GM11168 (cell line): ENCODE measurements around the gene EMC10.

Source experiments
- in situ Hi-C: fragments of 300-500 bp; cut with MboI; formaldehyde crosslinking; loops from one replicate; pipeline ENCODE4 v1.12.0; 2022; ENCODE audit warnings: low sequenced_read_pairs; ENCODE audit not compliant: unreplicated experiment

Gene EMC10

DNA sequence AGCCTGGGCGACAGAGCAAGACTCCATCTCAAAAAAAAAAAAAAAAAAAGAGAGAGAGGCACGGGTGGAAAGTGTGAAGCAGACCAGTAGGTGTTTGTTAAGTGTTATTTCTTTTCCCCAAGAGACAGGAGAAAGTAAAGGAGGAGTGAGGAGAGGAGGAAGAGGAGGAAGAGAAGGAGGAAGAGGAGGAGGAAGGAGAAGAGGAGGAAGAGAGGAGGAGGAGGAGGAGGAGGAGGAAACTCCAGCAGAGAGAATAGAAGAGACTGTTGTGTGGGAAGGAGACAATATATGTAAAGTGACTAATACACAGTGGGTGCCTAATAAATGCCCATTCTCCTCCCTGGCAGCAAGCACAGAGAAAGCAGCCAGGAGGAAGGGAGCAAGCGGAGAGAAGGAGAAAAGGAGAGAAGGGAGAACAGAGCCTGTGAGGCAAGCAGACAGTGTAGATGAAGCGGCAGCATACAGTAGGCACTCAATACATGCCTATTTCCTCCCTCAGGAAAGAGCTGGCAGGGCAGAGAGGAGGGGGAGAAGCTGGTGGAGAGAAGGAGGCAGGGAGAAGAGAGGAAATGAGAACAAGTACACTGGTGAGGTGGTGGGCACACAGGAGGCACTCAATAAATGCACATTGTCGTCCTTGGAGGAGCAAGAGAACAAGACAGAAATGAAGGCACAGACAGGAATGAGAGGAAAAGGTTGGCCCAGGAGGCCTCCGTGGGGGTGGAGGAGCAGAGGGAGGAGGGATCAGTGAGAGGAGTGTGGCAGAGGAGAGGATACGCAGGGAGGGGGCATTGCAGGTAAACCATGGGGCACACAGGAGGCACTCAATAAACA, 18.1 kb downstream of the EMC10 start:
- in situ Hi-C loops: no loop called here

DNA sequence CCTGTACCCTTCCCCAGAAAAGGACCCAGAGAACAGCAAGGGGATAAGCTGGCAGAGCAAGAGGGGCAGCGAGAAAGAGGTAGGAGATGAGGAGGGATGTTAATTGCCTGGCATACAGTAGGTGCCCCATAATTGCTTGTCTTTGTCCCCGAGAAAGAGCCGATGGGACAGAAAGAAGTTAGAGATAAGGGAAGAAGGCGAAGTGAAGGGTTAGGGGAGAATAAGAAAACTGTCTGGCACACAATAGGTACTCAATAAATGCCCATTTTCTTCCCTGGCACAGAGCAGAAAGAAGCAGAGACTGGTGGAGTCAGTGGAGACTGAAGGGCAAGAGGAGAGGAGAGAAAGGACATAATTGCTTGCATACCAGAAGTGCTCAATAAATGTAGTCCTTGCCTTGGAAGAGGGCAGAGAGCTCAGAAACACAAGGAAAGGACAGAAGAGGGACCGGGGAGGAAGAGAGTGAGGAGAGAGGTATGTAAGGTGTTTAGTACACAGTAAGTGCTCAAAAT, 18.8 kb downstream of the EMC10 start:
- in situ Hi-C loops: no loop called here

DNA sequence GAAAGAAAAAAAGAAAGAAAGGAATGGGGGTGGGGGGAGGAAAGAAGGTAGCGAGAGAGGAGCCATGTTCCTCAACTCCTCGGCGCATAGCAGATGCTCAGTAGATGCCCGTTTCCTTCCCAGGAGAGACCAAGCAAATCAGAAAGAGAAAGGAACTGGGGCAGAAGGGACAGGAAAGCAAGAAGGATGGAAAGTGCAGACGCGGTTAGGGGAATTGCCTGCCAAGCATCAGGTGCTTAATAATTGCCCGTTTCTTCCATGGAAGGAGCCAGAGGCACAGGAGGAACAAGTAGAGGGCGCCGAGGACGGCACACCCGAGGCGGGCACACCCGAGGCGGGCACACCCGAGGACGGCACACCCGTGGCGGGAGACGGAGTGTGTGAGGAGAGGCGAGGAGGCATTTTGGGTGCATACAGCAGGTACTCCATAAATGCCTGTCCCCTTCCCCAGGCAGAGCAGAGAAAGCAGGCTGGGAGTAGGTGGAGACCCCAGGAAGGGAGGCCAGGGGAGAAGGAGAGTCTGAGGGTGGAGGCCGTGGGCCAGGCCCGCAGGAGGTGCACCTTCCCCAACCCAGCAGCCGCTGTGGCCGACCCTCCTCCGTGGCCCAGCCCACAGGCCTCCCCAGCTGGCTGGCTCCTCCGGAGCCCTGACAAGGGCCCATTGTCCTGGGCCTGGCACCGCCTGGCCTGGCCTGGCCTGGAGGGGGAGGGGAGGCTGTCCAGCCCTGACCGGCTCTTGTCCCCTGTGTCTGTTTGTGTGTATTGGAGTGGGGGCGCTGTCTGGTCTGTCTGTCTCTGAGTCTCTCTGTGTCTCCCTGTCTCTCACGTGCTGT, 20.1 kb downstream of the EMC10 start:
- in situ Hi-C loops: no loop called here

DNA sequence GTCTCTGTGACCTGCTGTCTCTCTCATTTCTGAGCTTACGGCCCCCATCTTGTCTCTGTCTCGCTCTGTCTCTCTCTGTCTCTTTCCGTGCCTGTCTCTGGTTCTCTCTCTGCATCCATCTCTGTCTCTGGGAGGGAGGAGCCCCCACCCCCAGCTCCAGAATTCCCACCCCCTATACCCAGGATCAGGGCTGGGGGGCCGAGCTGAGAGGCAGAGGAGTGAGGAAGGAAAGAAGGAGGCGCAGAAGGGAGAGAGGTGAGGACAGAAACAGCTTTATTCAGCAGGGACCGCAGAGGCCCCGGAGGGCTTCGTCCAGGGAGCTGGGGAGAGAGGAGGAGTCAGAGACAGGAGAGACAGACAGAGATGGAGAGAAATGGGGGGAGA, 20.7 kb downstream of the EMC10 start:
- in situ Hi-C loops: no loop called here

DNA sequence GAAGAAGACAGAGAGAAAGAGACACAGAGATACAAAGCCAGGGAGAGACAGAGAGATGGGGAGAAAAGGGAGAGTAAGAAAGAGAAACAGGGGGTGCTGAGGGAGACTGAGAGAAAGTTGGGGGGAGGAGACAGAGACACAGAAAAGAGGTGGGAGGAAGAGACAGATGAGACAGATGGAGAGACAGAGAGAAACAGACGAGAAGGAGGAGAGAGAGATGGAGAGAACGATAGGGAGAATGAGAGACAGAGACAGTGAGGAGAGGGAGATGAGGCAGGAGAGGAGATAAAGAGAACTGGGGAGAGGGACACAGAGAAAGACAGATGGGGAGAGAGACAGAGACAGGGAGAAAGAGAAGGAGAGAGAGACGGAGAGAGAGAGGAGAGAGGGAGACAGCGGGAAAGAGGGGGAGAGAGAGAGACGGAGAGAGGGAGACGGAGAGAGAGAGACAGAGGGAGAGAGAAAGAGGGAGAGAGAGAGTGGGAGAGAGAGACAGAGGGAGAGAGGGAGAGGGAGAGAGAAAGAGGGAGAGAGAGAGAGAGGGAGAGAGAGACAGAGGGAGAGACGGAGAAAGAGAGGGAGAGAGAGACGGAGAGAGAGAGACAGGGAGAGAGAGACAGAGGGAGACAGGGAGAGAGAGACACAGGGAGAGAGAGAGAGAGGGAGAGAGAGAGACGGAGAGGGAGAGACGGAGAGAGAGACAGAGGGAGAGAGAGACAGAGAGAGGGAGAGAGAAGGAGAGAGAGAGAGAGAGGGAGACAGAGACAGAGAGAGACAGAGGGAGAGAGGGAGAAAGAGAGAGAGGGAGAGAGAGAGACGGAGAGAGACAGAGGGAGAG, 22.1 kb downstream of the EMC10 start:
- in situ Hi-C loops: no loop called here

DNA sequence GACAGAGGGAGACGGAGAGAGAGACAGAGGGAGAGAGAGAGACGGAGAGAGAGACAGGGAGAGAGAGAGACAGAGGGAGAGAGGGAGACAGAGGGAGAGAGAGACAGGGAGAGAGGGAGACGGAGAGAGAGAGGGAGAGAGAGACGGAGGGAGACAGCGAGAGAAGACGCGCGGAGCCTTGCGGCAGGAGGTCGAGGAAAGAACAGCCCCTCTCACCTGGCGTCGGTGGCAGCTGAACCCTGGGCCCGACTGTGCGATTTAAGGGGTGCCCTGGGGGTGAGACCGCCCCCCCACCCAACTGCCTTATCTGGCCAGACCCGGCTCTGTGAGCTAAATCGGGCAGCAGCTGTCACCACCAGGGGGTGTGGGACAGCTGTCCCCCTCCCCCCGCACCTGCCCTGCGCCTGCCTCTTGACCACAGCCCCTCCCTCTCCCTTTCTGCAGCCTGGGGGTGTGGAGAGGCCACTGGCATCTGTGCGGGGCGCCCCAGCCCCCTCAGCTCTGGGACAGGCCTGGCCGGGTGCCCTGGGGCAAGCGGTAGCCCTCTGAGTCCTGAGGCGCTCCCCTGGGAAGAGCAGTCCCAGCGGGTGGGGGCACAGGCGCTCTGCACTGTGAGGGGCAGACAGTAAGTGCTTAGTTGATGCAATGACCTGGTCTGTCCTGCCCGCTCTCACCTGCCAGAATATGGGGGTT, 23.9 kb downstream of the EMC10 start:
- in situ Hi-C loops: no loop called here

DNA sequence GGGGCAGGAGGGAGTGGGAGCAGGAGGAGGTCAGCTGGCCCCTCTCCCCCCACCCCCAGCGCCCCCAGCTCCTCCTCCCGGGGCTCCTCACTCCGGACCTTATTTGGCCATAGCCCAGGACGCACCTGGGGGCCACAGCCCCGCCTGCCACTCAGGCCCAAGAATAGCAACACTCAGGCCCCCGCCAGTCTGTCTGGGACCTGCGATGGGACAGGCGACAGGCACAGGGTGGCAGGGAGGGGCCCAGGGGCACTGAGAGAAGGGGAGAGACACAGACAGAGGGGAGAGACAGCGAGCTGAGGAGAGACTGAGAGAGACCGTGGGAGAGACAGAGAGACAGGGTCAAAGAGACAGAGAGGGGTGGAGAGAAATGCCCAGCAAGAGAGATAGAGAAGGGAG, 24.4 kb downstream of the EMC10 start:
- in situ Hi-C loops: no loop called here

DNA sequence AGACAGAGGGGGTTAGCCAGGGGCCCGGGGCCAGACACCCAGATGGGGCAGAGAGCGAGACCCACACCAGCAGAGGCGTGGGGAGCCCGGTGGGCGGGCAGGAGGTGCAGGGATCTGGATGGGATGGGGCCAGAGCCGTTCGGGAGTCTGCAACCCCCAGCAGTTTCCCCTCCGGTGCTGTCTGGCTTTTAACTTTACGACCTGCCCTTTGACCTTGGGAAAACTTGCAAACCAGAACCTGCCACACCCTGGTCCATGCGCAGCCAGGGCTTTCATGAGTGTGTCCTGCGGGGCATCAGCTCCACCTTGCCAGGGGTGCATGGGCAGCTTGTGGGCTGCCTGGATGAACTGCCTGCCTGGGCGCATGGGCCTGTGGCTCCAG, 24.9 kb downstream of the EMC10 start:
- in situ Hi-C loops: no loop called here

DNA sequence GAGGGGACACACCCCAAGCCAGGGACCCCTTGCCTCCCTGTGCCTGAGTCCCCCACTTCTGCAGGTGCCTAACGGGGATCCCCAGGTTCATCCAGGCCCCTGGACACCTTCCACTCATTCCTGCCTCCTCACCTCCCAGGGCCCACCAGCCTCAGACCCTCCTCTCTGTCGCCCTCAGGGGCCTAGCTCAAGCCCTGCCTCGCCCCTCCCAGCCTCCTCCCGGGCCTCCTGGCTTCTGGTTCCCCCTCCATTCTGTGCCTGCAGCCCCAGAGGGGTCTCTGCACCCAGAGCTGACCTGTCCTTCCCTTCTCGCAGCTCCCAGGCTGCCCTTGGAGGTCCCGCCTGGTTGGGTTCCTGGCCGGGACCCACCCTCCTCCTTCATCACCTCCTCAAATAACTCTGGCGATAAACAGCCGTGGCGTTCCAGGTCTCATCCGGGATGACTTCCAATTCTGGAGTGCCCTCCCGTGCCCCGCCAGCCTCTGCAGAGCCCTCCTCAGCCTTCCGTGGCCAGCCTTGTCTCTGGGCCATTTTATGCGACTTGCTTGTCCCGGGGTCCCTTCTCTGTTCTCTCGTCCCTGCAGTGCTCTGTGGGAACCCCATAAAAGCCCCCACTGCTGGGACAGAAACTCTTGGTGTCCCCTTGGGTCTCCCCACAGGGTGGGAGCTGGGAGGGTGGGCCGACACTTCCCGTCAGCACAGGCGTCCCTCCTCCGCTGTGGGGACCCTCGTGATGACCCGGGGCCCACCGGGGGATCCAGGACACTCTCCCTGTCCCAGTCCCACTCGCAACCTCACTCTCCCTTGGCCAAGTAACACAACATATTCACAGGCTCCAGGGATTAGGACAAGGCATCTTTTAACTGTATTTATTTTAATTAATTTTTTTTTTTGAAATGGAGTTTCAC, 25.5 kb downstream of the EMC10 start:
- in situ Hi-C loops: no loop called here

DNA sequence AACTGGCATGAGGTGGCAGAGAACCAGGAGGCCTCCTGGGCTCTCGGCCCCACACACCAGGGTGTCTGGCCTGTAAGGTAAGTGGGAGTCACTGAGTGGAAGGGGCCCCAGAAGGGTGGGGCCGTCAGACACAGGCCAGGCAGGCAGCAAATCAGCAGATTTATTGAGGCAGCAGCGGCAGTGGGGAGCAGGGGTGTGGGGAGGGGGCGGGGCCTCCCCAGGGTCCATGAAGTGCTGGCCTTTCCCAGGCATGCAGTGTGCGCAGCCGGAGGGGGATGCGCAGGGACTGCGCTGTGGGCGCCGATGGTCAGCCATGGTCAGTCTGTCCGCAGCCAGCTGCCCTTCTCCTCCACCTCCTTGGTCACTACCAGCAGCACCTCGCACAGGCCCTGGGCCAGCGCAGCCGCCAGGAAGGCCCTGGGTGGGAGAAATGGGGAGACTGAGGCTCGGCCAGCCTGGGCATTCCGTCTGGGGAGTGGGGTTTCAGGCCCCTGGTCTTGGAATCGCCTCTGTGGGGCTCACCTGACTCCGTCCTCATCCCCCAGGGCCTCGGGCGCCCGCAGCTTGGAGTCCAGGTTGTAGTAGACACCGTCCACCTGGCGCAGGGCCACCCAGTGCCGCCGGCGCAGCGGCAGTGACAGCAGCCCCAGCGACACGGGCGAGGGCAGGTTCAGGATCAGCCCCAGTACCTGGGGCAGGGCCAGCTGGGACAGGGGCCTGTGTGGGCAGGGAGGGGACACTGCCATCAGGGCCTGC, 29.7 kb downstream of the EMC10 start:
- in situ Hi-C loops: no loop called here

DNA sequence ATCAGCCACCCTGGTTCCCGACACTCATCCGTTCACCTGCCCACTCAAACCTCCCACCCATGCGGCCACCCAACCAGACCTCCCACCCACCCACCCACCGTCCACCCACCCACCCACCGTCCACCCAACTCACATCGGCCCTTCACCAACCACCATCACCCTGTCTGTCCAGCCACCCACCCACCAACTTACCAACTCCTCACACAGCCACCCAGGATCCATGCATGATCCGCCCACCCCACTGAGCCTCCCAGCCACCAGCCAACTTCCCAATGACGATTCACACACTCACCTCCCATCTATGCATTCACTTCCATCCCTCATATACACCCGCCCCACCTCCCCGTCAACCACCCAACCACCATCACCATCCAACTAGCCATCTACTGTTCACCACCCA, 30.4 kb downstream of the EMC10 start:
- in situ Hi-C loops: no loop called here

DNA sequence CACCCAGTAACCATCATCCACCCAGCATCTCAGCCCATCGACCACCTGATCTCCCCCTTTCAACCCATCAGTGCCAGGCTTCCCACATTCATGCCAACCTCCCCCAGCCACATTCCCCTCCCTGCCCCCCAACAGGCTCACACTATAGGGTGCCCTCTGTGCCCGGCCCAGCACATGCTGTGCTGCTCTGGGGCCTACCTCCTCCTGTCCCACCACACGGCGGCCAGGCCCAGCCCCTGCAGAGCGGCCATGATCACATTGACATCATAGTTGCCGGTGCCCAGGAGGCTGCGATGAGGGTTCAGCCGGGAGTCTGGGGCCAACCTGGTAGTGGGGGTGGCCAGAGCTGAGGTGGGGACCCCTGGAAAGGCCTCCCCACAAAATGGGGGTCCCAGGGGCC, 31.1 kb downstream of the EMC10 start:
- in situ Hi-C loops: no loop called here

DNA sequence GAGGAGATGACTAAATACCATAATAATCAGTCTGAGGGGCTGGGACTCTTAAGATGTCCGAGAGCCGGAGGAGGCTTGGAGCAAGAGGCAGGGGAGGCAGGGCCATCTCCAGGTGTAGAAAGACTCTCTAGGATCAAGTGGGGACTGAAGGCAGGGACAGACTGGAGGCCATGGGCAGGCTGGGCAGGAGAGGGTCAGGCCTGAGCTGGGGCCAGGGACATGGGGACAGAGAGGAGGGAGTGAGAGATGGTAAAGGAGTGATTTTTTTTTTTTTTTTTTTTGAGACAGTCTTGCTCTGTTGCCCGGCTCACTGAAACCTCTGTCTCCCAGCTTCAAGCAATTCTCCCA, 32.5 kb downstream of the EMC10 start:
- in situ Hi-C loops: no loop called here

DNA sequence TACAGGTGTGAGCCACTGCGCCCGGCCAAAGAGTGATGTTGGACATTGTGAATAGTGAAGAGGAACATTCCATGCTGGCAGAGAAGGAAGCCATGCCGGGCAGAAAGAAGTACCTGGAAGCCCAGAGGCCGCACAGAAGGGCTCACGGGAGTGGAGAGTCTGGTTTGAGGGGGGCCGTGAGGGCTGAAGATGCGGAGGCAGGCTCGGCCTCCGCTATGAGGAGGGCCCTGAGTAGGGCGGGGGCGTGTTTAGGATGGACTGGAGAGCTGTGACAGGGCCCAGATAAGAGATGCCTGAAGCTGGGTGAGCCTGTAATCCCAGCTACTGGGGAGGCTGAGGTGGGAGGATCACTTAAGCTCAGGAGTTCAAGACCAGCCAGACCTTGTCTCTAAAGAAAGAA, 33.1 kb downstream of the EMC10 start:
- in situ Hi-C loops: no loop called here

DNA sequence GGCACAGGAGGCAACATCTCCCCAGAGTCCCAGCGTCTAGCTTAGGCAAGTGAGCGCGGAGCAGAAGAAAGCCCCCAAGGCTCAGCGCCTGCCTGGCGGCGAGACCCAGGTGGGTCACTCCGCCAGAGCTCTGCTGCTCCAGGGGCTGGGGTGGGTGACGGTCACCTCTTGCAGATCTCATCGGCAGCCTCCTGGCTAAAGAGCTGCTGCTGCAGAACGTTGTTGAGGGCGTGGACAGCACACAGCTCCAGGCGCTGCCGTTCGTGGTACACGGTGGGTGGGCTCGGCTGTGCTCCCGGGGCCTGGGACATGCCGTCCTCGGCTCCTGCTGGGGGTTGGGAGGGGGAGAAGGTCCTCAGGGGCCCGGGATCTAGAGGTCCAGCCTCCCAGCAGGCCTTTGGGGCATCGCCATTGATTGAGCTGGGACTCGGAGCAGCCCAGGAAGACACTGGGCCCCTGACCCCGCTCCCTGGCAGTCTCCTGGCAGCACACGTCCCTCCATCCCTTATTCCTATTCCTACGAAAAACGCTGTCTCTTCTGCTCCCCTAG, 33.9 kb downstream of the EMC10 start:
- in situ Hi-C loops: no loop called here

DNA sequence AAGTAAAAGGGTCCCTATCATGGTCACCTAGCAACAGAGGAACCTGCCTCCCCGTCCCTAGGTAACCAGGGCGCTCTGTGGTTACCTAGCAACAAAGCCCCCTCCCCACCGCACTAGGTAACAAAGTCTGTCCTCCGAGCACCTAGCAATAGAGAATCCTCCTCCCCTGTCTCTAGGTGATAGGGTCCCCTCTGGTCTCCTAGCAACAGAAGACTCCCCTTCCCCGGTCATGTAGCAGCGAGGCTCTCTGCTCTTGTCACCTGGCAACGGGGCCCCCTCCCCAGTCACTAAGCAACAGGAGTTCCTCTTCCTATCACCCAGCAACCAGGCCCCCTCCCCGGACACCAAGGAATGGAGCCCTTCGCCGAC, 34.4 kb downstream of the EMC10 start:
- in situ Hi-C loops: no loop called here

DNA sequence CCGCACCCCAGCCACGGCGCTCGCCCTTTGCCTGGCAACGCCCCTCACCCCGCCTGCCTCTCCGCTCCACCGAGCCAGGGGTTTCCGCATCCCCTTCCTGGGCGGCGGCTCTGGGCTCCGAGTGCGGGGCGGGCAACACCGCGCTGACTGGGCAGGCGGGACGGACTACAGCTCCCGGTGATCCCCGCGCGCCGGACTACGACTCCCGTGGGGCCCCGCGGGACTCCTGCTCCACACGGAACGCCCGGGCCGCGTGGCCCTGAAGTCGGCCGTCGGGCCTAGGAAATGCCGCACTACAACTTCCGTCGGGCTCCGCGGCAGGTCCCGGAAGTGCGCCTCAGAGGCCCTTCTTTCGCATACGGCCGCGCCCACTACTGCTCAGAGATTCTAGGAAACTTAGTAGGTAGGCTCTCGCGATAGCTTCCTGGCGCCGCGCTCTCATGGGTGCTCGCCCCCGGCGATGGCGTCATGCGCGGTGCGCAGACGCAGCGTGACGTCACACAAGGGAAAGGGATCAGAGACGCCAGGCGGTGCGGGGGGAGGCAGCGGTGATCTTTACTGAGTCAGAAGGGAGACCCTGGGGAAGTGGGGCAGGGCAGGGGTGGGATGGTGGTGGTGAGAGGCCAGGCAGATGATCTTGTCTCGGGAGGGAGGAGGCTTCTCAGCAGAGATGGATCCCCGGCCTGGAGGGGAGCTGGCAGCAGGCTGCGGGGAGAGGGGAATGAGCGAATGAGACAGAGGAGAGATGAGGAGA, 34.9 kb downstream of the EMC10 start, which contains the start of gene JOSD2:
TSS of gene JOSD2 (minus strand) at position 123 of the 754 bp plus-strand sequence. CDS start 760 bp downstream, outside the sequence.
- in situ Hi-C loops: no loop called here
